H1 (cell line): Measurements from ENCODE around the gene RNASE12. TPM values are rescaled to one million over a fixed set of nuclear protein-coding genes. Genes with fewer than 3 reads are reported as not detected.
A peak's percentile ranks its signal among the peaks of the same experiment; 100 is the strongest.

Experiments used
- CBX5 ChIP-seq: fragments of 300-800, 300-1000 bp; sonication (generic); IDR thresholded peaks from 2 replicates; pipeline ENCODE4 v1.7.1; 2016; ENCODE audit warnings: antibody characterized with exemption, low read length, low read depth
- CEBPB ChIP-seq: IDR thresholded peaks from 2 replicates; pipeline ENCODE4 v1.6.1; 2012; ENCODE audit warnings: low read depth, low read length
- FOSL1 ChIP-seq: IDR thresholded peaks from 2 replicates; pipeline ENCODE4 v1.6.1; 2011; ENCODE audit warnings: mild to moderate bottlenecking, low read depth, low read length, moderate library complexity; ENCODE audit not compliant: insufficient read depth
- SIN3A ChIP-seq, 2 experiments: IDR thresholded peaks in 1 of 2; conservative IDR thresholded peaks in 1 of 2; 2 replicates each; pipeline ENCODE4 v1.6.1; 2011 to 2012; ENCODE audit warnings: low read length in 2 of 2, improper control_type of control experiment in 1 of 2, low read depth in 1 of 2, mild to moderate bottlenecking in 1 of 2
- SP1 ChIP-seq: IDR thresholded peaks from 2 replicates; pipeline ENCODE4 v1.6.1; 2011; ENCODE audit warnings: low read depth, low read length
- SP4 ChIP-seq: IDR thresholded peaks from 2 replicates; pipeline ENCODE4 v1.6.1; 2012; ENCODE audit warnings: low read length, inconsistent platforms
- polyA plus RNA-seq, 7 experiments: library from polyadenylated mRNA; depleted of rRNA in 3 of 7; stranded (reverse) in 5 of 7; unstranded in 2 of 7; fragments of >200 nt in 5 of 7; fragments of 200-250 nt in 2 of 7; gene quantifications; 1 replicate in 5 of 7; 2 replicates in 1 of 7; 4 replicates in 1 of 7; pipeline versions ENCODE4 v1.2.1 to v1.2.3, GENCODE V29; 2011 to 2013; ENCODE audit warnings: missing spikeins in 2 of 7, mixed read lengths in 2 of 7
- total RNA-seq: library from RNA; stranded (reverse); fragmentation: NEBNext Ultra II Directional; extraction: Animal tissue kit (Norgen Biotek cat#: 25700); gene quantifications from 2 replicates; pipeline ENCODE4 v1.2.1, GENCODE V29; 2021

Gene RNASE12
- total and polyA plus RNA-seq, 2 of the 8 experiments (the other 6 are each of a cell fraction or from before 2014, with no cell fraction given), result not detected

GRCh38 chr14:20624495-20625070 is 33.4 kb upstream of the RNASE12 start (continued):
- TF ChIP-seq SIN3A (conservative IDR thresholded peaks at IDR 0.05 in 1 of 2, IDR thresholded peaks at IDR 0.05 in 1 of 2; ENCODE audit: low read depth in 1 of 2, low read length in 2 of 2) (peak in 1 of 2 experiments; percentile 78; a peak in 2 of 4 replicates), CEBPB (peak; percentile 84), FOSL1 (no peak), SP1 (no peak), CBX5 (no peak), SP4 (no peak)
